HCT116 (cell line): Measurements from ENCODE around the gene DND1.

Experiments
- CEBPB ChIP-seq: IDR thresholded peaks from 2 replicates; pipeline ENCODE4 v1.6.1; 2012; ENCODE audit warnings: low read depth
- CTCF ChIP-seq, 3 experiments: fragments of 200-600 bp in 1 of 3; sonication (generic) in 1 of 3; IDR thresholded peaks in 2 of 3; conservative IDR thresholded peaks in 1 of 3; 2 replicates each; pipeline ENCODE4 v1.5.1; 2012 to 2017; ENCODE audit warnings: low read depth in 2 of 3, low read length in 2 of 3, antibody characterized with exemption in 1 of 3, borderline replicate concordance in 1 of 3, control low read depth in 1 of 3, mild to moderate bottlenecking in 1 of 3, mixed read lengths in 1 of 3, mixed run types in 1 of 3, moderate library complexity in 1 of 3; ENCODE audit not compliant: insufficient read depth in 1 of 3
- RAD21 ChIP-seq: IDR thresholded peaks from 2 replicates; pipeline ENCODE4 v1.6.1; 2012; ENCODE audit warnings: low read depth, mild to moderate bottlenecking

DNA sequence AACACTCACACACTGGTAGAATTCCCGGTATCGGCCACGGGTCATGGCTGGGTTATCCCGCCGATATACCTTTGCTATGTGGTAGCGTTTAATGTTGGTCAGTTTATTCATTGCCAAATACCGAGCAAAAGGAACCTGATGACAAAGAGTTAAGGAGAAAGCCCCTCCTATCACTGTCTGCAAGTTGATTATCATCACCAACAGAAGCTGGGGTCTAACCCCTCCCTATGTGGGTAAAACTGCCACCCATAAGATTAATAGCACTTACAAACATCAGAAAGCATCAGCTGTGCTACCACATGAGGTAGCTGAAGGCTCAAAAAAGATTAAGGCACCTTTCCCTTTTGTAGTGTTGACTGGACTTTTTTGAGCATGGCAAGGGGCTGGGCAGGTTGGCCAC lies 5.6 kb upstream of the DND1 start:
- no peak for TF ChIP-seq RAD21
- TF ChIP-seq CTCF (IDR thresholded peaks at IDR 0.05 in 2 of 3, conservative IDR thresholded peaks at IDR 0.05 in 1 of 3; ENCODE audit: borderline replicate concordance in 1 of 3, insufficient read depth in 1 of 3, low read depth in 2 of 3, low read length in 2 of 3), result no peak
- TF ChIP-seq CEBPB, result no peak
